ENCODE data around the gene GDF7. TPM values are rescaled to one million over a fixed set of nuclear protein-coding genes. Genes with fewer than 3 reads are reported as not detected.

Gene GDF7
- total and polyA plus RNA-seq, 2 of the 8 experiments (the other 6 are each of a cell fraction or from before 2014, with no cell fraction given) = 0.04 to 0.06 TPM

GRCh38 chr2:20691076-20691734 lies 24.3 kb downstream of the GDF7 start (continued):
- TF ChIP-seq CTCF (IDR thresholded peaks at IDR 0.05; ENCODE audit: control extremely low read depth in 1 of 3, insufficient read depth in 1 of 3, low read depth in 1 of 3, low read length in 3 of 3) (no peak), TBP (IDR thresholded peaks at IDR 0.05; ENCODE audit: low read depth, low read length) (no peak), RFX5 (IDR thresholded peaks at IDR 0.05; ENCODE audit: borderline replicate concordance, low read depth, low read length) (no peak), KDM5A (IDR thresholded peaks at IDR 0.05; ENCODE audit: low read length) (no peak), EGR1 (IDR thresholded peaks at IDR 0.05; ENCODE audit: borderline replicate concordance, low read depth, low read length) (no peak), SP1 (IDR thresholded peaks at IDR 0.05; ENCODE audit: low read depth, low read length) (no peak), HDAC6 (IDR thresholded peaks at IDR 0.05; ENCODE audit: low read depth, low read length) (no peak), YY1 (IDR thresholded peaks at IDR 0.05; ENCODE audit: low read depth, low read length) (no peak), USF2 (IDR thresholded peaks at IDR 0.05; ENCODE audit: low read length) (no peak)

Data from H1 (cell line).